Astrocyte (in vitro differentiated cells and primary cell): ENCODE data around the gene EPAS1.

Experiments used
- EZH2 ChIP-seq: IDR thresholded peaks from 2 replicates; pipeline ENCODE4 v1.6.1; 2012; ENCODE audit warnings: mild to moderate bottlenecking, low read length, inconsistent platforms; ENCODE audit not compliant: insufficient read depth
- TF ChIP-seq, protein P1 (sequence below): IDR thresholded peaks from 2 replicates; pipeline ENCODE4 v1.5.1; 2011; ENCODE audit warnings: low read depth, mild to moderate bottlenecking, inconsistent platforms, low read length, moderate library complexity; ENCODE audit not compliant: insufficient read depth

DNA sequence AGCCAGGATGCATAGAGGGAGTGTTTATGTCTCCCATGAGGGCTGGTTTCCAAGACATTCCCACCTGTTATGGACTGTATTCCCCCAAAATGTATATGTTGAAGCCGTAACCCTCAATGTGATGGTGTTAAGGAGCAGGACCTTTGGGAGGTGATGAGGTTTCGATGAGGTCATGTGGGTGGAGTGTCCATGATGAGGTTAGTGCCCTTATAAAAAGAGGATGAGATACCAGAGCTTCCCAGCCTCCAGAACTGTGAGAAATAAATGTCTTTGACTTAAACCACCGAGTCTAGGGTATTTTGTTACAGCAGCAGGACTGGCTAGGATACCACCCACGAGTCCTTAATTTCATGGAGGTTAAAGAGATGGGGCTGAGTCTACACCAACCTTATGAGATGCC is 22.6 kb upstream of the EPAS1 start:
- TF ChIP-seq, protein P1, sequence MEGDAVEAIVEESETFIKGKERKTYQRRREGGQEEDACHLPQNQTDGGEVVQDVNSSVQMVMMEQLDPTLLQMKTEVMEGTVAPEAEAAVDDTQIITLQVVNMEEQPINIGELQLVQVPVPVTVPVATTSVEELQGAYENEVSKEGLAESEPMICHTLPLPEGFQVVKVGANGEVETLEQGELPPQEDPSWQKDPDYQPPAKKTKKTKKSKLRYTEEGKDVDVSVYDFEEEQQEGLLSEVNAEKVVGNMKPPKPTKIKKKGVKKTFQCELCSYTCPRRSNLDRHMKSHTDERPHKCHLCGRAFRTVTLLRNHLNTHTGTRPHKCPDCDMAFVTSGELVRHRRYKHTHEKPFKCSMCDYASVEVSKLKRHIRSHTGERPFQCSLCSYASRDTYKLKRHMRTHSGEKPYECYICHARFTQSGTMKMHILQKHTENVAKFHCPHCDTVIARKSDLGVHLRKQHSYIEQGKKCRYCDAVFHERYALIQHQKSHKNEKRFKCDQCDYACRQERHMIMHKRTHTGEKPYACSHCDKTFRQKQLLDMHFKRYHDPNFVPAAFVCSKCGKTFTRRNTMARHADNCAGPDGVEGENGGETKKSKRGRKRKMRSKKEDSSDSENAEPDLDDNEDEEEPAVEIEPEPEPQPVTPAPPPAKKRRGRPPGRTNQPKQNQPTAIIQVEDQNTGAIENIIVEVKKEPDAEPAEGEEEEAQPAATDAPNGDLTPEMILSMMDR, result no peak
- TF ChIP-seq EZH2, result no peak
